Vagina (tissue), 2 donors: ENCODE data around the gene ACADVL.

Experiments used
- CTCF ChIP-seq, 3 experiments: fragments of 450-650 bp in 2 of 3; fragments of 200-600 bp in 1 of 3; sonication (generic) in 1 of 3; IDR thresholded peaks; one replicate each; pipeline ENCODE4 v1.5.1; 2017 to 2019; ENCODE audit warnings: antibody characterized with exemption in 3 of 3, mild to moderate bottlenecking in 2 of 3, moderate library complexity in 2 of 3
- POLR2AphosphoS5 ChIP-seq, 2 donors: sonication (generic); formaldehyde crosslinking; IDR thresholded peaks; one replicate each; pipeline ENCODE4 v1.9.0; 2017; ENCODE audit warnings: antibody characterized with exemption in 2 of 2, mild to moderate bottlenecking in 2 of 2, low read depth in 1 of 2; ENCODE audit not compliant: insufficient read depth in 1 of 2

- no peak for TF ChIP-seq CTCF (IDR thresholded peaks at IDR 0.05)
- peak; percentile 92 to 99 for TF ChIP-seq POLR2AphosphoS5 (IDR thresholded peaks at IDR 0.05; ENCODE audit: insufficient read depth in 1 of 2, low read depth in 1 of 2)
Measured at GRCh38 chr17:7242717-7243452, 23.1 kb downstream of the ACADVL start.
